HEK293 (cell line): ENCODE measurements around the gene COL25A1.

Experiments used
- CTCF ChIA-PET: fragments of 350-600 bp; formaldehyde crosslinking; extraction: SDS; loops from one replicate; lab custom pipeline; 2021; ENCODE audit warnings: antibody characterized with exemption; lab: Yijun Ruan, JAX
- POLR2A ChIA-PET: fragments of 300-600 bp; formaldehyde crosslinking; extraction: SDS; loops from one replicate; lab custom pipeline; 2020; ENCODE audit warnings: antibody characterized with exemption, inconsistent platforms; lab: Yijun Ruan, JAX
- H3K27ac ChIP-seq: fragments of 200-500 bp; sonication (Bioruptor generic); 2 replicates; pipeline ENCODE4 v1.5.1; 2014; ENCODE audit warnings: low read depth, low read length, control low read depth, inconsistent platforms; ENCODE audit errors: extremely low read depth
- H3K36me3 ChIP-seq, 2 experiments: fragments of 200-500 bp in 1 of 2; sonication (Bioruptor generic) in 1 of 2; 1 replicate in 1 of 2; 2 replicates in 1 of 2; pipeline ENCODE4 v1.5.1; 2014 to 2017; ENCODE audit warnings: inconsistent platforms in 2 of 2, low read length in 2 of 2; ENCODE audit not compliant: control insufficient read depth in 2 of 2, insufficient read depth in 1 of 2
- H3K4me1 ChIP-seq: fragments of 200-500 bp; sonication (Bioruptor generic); 2 replicates; pipeline ENCODE4 v1.5.1; 2014; ENCODE audit warnings: mild to moderate bottlenecking, low read length, inconsistent platforms; ENCODE audit not compliant: control insufficient read depth, insufficient read depth
- H3K4me3 ChIP-seq: 2 replicates; pipeline ENCODE4 v1.5.1; 2011; ENCODE audit warnings: low read depth, mild to moderate bottlenecking, control low read depth, low read length, moderate library complexity
- H3K9me3 ChIP-seq: fragments of 200-500 bp; sonication (Bioruptor generic); 2 replicates; pipeline ENCODE4 v1.5.1; 2014; ENCODE audit warnings: low read depth, low read length, inconsistent platforms; ENCODE audit not compliant: control insufficient read depth, insufficient read depth
- HOXA7 ChIP-seq: sonication (generic); formaldehyde crosslinking; IDR thresholded peaks from 2 replicates; pipeline ENCODE4 v1.8.1; 2022; ENCODE audit warnings: missing genetic modification reagents, borderline replicate concordance
- MYNN ChIP-seq: fragments of 450-650 bp; formaldehyde crosslinking; IDR thresholded peaks from 2 replicates; pipeline ENCODE4 v1.5.1; 2016; ENCODE audit warnings: missing biosample characterization, missing genetic modification characterization, borderline replicate concordance
- OVOL3 ChIP-seq: fragments of 450-650 bp; formaldehyde crosslinking; IDR thresholded peaks from 2 replicates; pipeline ENCODE4 v1.5.1; 2016; ENCODE audit warnings: missing biosample characterization, missing genetic modification characterization
- REPIN1 ChIP-seq: fragments of 450-650 bp; formaldehyde crosslinking; IDR thresholded peaks from 2 replicates; pipeline ENCODE4 v1.5.1; 2017; ENCODE audit warnings: missing biosample characterization, missing genetic modification characterization, low read depth
- SETDB1 ChIP-seq: IDR thresholded peaks from one replicate; pipeline ENCODE4 v1.6.1; 2017; ENCODE audit warnings: mild to moderate bottlenecking, low read length, moderate library complexity, mixed read lengths; ENCODE audit not compliant: insufficient read length
- ZFHX2 ChIP-seq: fragments of 450-650 bp; formaldehyde crosslinking; conservative IDR thresholded peaks from 2 replicates; pipeline ENCODE4 v1.5.1; 2016; ENCODE audit warnings: missing biosample characterization, missing genetic modification characterization
- ZFP3 ChIP-seq: fragments of 450-650 bp; formaldehyde crosslinking; IDR thresholded peaks from 2 replicates; pipeline ENCODE4 v1.5.1; 2016; ENCODE audit warnings: low read depth, missing biosample characterization, missing genetic modification characterization
- ZFP69B ChIP-seq: fragments of 450-650 bp; formaldehyde crosslinking; IDR thresholded peaks from 2 replicates; pipeline ENCODE4 v1.5.1; 2016; ENCODE audit warnings: missing biosample characterization, missing genetic modification characterization
- ZNF138 ChIP-seq: fragments of 450-650 bp; formaldehyde crosslinking; IDR thresholded peaks from 2 replicates; pipeline ENCODE4 v1.5.1; 2016; ENCODE audit warnings: missing biosample characterization, missing genetic modification characterization, borderline replicate concordance
- ZNF169 ChIP-seq: fragments of 450-650 bp; formaldehyde crosslinking; IDR thresholded peaks from 2 replicates; pipeline ENCODE4 v1.5.1; 2016; ENCODE audit warnings: missing biosample characterization, missing genetic modification characterization
- ZNF223 ChIP-seq: fragments of 450-650 bp; formaldehyde crosslinking; IDR thresholded peaks from 2 replicates; pipeline ENCODE4 v1.5.1; 2016; ENCODE audit warnings: missing biosample characterization, missing genetic modification characterization
- ZNF248 ChIP-seq: fragments of 450-650 bp; formaldehyde crosslinking; IDR thresholded peaks from 2 replicates; pipeline ENCODE4 v1.5.1; 2017; ENCODE audit warnings: missing biosample characterization, missing genetic modification characterization
- ZNF274 ChIP-seq, 2 experiments: fragments of 200-500 bp in 1 of 2; fragments of 450-650 bp in 1 of 2; sonication (Bioruptor generic) in 1 of 2; formaldehyde crosslinking in 1 of 2; IDR thresholded peaks; 2 replicates each; pipeline versions ENCODE4 v1.5.1 to v1.6.1; 2014 to 2016; ENCODE audit warnings: borderline replicate concordance in 1 of 2, inconsistent platforms in 1 of 2, low read length in 1 of 2, missing biosample characterization in 1 of 2, missing genetic modification characterization in 1 of 2
- ZNF302 ChIP-seq: fragments of 450-650 bp; formaldehyde crosslinking; IDR thresholded peaks from 2 replicates; pipeline ENCODE4 v1.5.1; 2016; ENCODE audit warnings: missing biosample characterization, missing genetic modification characterization, low read depth
- ZNF350 ChIP-seq: fragments of 450-650 bp; formaldehyde crosslinking; IDR thresholded peaks from 2 replicates; pipeline ENCODE4 v1.5.0; 2017; ENCODE audit warnings: missing biosample characterization, mild to moderate bottlenecking, missing genetic modification characterization
- ZNF354C ChIP-seq: fragments of 450-650 bp; formaldehyde crosslinking; IDR thresholded peaks from 2 replicates; pipeline ENCODE4 v1.5.1; 2016; ENCODE audit warnings: missing biosample characterization, missing genetic modification characterization, low read depth, borderline replicate concordance
- ZNF449 ChIP-seq: fragments of 450-650 bp; formaldehyde crosslinking; IDR thresholded peaks from 2 replicates; pipeline ENCODE4 v1.5.1; 2017; ENCODE audit warnings: missing biosample characterization, mild to moderate bottlenecking, missing genetic modification characterization, moderate library complexity
- ZNF544 ChIP-seq: fragments of 450-650 bp; formaldehyde crosslinking; IDR thresholded peaks from 2 replicates; pipeline ENCODE4 v1.5.0; 2017; ENCODE audit warnings: missing biosample characterization, missing genetic modification characterization
- ZNF654 ChIP-seq: fragments of 450-650 bp; formaldehyde crosslinking; IDR thresholded peaks from 2 replicates; pipeline ENCODE4 v1.5.1; 2016; ENCODE audit warnings: low read depth, missing biosample characterization, missing genetic modification characterization
- ZNF664 ChIP-seq: fragments of 450-650 bp; formaldehyde crosslinking; IDR thresholded peaks from 2 replicates; pipeline ENCODE4 v1.5.1; 2016; ENCODE audit warnings: missing biosample characterization, missing genetic modification characterization
- ZNF701 ChIP-seq: fragments of 450-650 bp; formaldehyde crosslinking; IDR thresholded peaks from 2 replicates; pipeline ENCODE4 v1.5.1; 2016; ENCODE audit warnings: missing biosample characterization, missing genetic modification characterization
- ZNF707 ChIP-seq: fragments of 450-650 bp; formaldehyde crosslinking; IDR thresholded peaks from 2 replicates; pipeline ENCODE4 v1.5.1; 2016; ENCODE audit warnings: missing biosample characterization, missing genetic modification characterization
- ZSCAN23 ChIP-seq: fragments of 450-650 bp; formaldehyde crosslinking; IDR thresholded peaks from 2 replicates; pipeline ENCODE4 v1.5.1; 2016; ENCODE audit warnings: missing biosample characterization, missing genetic modification characterization
- TF ChIP-seq, protein P1 (sequence below): fragments of 450-650 bp; formaldehyde crosslinking; IDR thresholded peaks from 2 replicates; pipeline ENCODE4 v1.5.1; 2017; ENCODE audit warnings: missing biosample characterization, missing genetic modification characterization
- TF ChIP-seq, protein P2 (sequence below): fragments of 450-650 bp; formaldehyde crosslinking; IDR thresholded peaks from 2 replicates; pipeline ENCODE4 v1.5.1; 2016; ENCODE audit warnings: missing biosample characterization, missing genetic modification characterization
- TF ChIP-seq, protein P3 (sequence below): fragments of 450-650 bp; formaldehyde crosslinking; IDR thresholded peaks from 2 replicates; pipeline ENCODE4 v1.5.1; 2016; ENCODE audit warnings: missing biosample characterization, missing genetic modification characterization, borderline replicate concordance
- TF ChIP-seq, protein P4 (sequence below): fragments of 450-650 bp; formaldehyde crosslinking; IDR thresholded peaks from 2 replicates; pipeline ENCODE4 v1.5.1; 2016; ENCODE audit warnings: missing biosample characterization, missing genetic modification characterization, low read depth

The COL25A1 gene

DNA sequence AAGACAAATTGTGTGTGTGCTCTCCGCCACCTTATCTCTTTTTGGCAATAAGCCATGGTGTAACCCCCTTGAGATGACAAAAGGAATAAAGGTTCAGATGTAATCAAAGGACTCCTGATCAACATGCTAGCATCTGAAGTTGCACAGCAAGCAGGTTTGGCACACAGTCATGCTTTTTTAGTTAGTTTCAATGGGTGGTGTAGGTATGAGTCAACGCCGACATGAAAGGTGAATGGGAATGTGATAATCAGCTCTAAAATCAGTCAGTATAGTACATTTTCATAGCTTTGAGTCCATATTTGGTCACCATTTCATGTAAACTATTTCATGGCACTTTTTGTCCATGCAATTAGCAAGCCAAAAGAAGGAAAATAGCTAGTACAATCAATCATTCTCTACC, 489.2 kb downstream of the COL25A1 start:
- peaks cover 6% of the 10 kb centered on the region for H3K4me1 ChIP-seq
- H3K27ac ChIP-seq: no peak overlapping the region
- TF ChIP-seq ZNF544 (tag by site-specific recombination) (no peak), HOXA7 (no peak), ZSCAN23 (tag by site-specific recombination) (no peak), ZFP69B (tag by site-specific recombination) (no peak), ZNF449 (tag by site-specific recombination) (no peak), ZFHX2 (tag by site-specific recombination) (no peak), ZNF664 (tag by site-specific recombination) (no peak), ZFP3 (tag by site-specific recombination) (no peak), ZNF274 (IDR thresholded peaks at IDR 0.05; ENCODE audit: low read length) (no peak), ZNF274 (tag by site-specific recombination; IDR thresholded peaks at IDR 0.05; ENCODE audit: borderline replicate concordance) (no peak), ZNF354C (tag by site-specific recombination) (no peak), ZNF138 (tag by site-specific recombination) (no peak), SETDB1 (no peak), ZNF223 (tag by site-specific recombination) (no peak), OVOL3 (no peak)
- TF ChIP-seq, protein P1, sequence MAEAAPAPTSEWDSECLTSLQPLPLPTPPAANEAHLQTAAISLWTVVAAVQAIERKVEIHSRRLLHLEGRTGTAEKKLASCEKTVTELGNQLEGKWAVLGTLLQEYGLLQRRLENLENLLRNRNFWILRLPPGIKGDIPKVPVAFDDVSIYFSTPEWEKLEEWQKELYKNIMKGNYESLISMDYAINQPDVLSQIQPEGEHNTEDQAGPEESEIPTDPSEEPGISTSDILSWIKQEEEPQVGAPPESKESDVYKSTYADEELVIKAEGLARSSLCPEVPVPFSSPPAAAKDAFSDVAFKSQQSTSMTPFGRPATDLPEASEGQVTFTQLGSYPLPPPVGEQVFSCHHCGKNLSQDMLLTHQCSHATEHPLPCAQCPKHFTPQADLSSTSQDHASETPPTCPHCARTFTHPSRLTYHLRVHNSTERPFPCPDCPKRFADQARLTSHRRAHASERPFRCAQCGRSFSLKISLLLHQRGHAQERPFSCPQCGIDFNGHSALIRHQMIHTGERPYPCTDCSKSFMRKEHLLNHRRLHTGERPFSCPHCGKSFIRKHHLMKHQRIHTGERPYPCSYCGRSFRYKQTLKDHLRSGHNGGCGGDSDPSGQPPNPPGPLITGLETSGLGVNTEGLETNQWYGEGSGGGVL (tag by site-specific recombination): no peak
- TF ChIP-seq, protein P2, sequence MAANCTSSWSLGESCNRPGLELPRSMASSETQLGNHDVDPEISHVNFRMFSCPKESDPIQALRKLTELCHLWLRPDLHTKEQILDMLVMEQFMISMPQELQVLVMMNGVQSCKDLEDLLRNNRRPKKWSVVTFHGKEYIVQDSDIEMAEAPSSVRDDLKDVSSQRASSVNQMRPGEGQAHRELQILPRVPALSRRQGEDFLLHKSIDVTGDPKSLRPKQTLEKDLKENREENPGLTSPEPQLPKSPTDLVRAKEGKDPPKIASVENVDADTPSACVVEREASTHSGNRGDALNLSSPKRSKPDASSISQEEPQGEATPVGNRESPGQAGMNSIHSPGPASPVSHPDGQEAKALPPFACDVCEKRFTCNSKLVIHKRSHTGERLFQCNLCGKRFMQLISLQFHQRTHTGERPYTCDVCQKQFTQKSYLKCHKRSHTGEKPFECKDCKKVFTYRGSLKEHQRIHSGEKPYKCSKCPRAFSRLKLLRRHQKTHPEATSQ (tag by site-specific recombination): no peak
- TF ChIP-seq, protein P3, sequence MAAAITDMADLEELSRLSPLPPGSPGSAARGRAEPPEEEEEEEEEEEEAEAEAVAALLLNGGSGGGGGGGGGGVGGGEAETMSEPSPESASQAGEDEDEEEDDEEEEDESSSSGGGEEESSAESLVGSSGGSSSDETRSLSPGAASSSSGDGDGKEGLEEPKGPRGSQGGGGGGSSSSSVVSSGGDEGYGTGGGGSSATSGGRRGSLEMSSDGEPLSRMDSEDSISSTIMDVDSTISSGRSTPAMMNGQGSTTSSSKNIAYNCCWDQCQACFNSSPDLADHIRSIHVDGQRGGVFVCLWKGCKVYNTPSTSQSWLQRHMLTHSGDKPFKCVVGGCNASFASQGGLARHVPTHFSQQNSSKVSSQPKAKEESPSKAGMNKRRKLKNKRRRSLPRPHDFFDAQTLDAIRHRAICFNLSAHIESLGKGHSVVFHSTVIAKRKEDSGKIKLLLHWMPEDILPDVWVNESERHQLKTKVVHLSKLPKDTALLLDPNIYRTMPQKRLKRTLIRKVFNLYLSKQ (tag by site-specific recombination): no peak
- H3K4me3 ChIP-seq: no peak overlapping the region
- POLR2A ChIA-PET: no interaction called here
- CTCF ChIA-PET: no interaction called here
- H3K36me3 ChIP-seq: no peaks in the 10 kb centered on the region
- H3K9me3 ChIP-seq: no peaks in the 10 kb centered on the region

- no peak for TF ChIP-seq ZNF350
- no peak for TF ChIP-seq REPIN1 (tag by site-specific recombination)
- TF ChIP-seq, protein P4, sequence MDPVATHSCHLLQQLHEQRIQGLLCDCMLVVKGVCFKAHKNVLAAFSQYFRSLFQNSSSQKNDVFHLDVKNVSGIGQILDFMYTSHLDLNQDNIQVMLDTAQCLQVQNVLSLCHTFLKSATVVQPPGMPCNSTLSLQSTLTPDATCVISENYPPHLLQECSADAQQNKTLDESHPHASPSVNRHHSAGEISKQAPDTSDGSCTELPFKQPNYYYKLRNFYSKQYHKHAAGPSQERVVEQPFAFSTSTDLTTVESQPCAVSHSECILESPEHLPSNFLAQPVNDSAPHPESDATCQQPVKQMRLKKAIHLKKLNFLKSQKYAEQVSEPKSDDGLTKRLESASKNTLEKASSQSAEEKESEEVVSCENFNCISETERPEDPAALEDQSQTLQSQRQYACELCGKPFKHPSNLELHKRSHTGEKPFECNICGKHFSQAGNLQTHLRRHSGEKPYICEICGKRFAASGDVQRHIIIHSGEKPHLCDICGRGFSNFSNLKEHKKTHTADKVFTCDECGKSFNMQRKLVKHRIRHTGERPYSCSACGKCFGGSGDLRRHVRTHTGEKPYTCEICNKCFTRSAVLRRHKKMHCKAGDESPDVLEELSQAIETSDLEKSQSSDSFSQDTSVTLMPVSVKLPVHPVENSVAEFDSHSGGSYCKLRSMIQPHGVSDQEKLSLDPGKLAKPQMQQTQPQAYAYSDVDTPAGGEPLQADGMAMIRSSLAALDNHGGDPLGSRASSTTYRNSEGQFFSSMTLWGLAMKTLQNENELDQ: no peak
- no peak for TF ChIP-seq MYNN (tag by site-specific recombination)
- TF ChIP-seq ZNF701 (tag by site-specific recombination): no peak
- TF ChIP-seq ZNF654 (tag by site-specific recombination): no peak
- TF ChIP-seq ZNF302 (tag by site-specific recombination): no peak
- TF ChIP-seq ZNF248 (tag by site-specific recombination): no peak
- no peak for TF ChIP-seq ZNF707
- TF ChIP-seq ZNF169 (tag by site-specific recombination): no peak
- ChIA-PET POLR2A (no interaction called here), CTCF (interaction anchor here (0.7 kb wide), 1 partner anchor 380 kb away, joined by 3 read pairs; no protein-coding TSS in a partner anchor)
- Histone ChIP-seq H3K4me1 (peaks cover 6% of the 10 kb centered on the region), H3K9me3 (no peaks in the 10 kb centered on the region), H3K36me3 (no peaks in the 10 kb centered on the region), H3K4me3 (no peak overlapping the region), H3K27ac (no peak overlapping the region)
These were observed 491.0 kb downstream of the COL25A1 start for GRCh38 chr4:108811486-108811885.
